AG09319 (cell line): ENCODE results near the gene ITFG1.
A peak's percentile ranks its signal among the peaks of the same experiment; 100 is the strongest.

Experiments used
- DNase-seq: peaks from one replicate; pipeline ENCODE4 v3.0.0-alpha.2; 2010; ENCODE audit warnings: low read depth; ENCODE audit errors: extremely low read depth
- CTCF ChIP-seq: IDR thresholded peaks from 2 replicates; pipeline ENCODE4 v1.5.1; 2011; ENCODE audit warnings: low read depth, mild to moderate bottlenecking, inconsistent platforms, low read length, moderate library complexity

The ITFG1 gene

GRCh38 chr16:47460711-47461597 is at the start of gene ITFG1, which contains the start of gene PHKB:
TSS of gene ITFG1 (minus strand) at chr16:47461063. CDS start at chr16:47461045, 18 bp downstream.
TSS of gene PHKB (plus strand) at chr16:47461331. CDS start at chr16:47461351, 20 bp downstream.
- DNase-seq: peak; percentile 72
- no peak for TF ChIP-seq CTCF

- DNase-seq: no peak
- TF ChIP-seq CTCF: no peak
These were observed 46.8 kb upstream of the ITFG1 start for GRCh38 chr16:47507701-47508100.

- TF ChIP-seq CTCF: no peak
- DNase-seq: no peak
These were observed 45.9 kb upstream of the ITFG1 start for GRCh38 chr16:47506800-47507199.

GRCh38 chr16:47504599-47504998 is 43.7 kb upstream of the ITFG1 start:
- DNase-seq: no peak
- TF ChIP-seq CTCF: no peak

- TF ChIP-seq CTCF: no peak
- no peak for DNase-seq
These were observed 43.1 kb upstream of the ITFG1 start for GRCh38 chr16:47503936-47504335.

- DNase-seq: no peak
- no peak for TF ChIP-seq CTCF
These were observed 38.9 kb upstream of the ITFG1 start for GRCh38 chr16:47499700-47500264.

GRCh38 chr16:47499080-47499699 is 38.3 kb upstream of the ITFG1 start:
- DNase-seq: no peak
- TF ChIP-seq CTCF: no peak
